ENCODE data around the gene ACACA.
"Not testable (repeated sequence)": the region's sequence is repeated elsewhere in the genome, so short reads cannot be mapped to it uniquely, and the experiment has no call there.

The ACACA gene

GRCh38 chr17:37148156-37148555, 258.5 kb downstream of the ACACA start:
- no peak for TF ChIP-seq CTCF (IDR thresholded peaks at IDR 0.05; ENCODE audit: insufficient read depth, low read depth, low read length, missing control alignments)
- no peak overlapping the region for H3K4me3 ChIP-seq (ENCODE audit: low read length)
- no peak for DNase-seq (ENCODE audit: low read depth)

- DNase-seq (ENCODE audit: low read depth) = peak; percentile 60
- no peak for TF ChIP-seq CTCF (IDR thresholded peaks at IDR 0.05; ENCODE audit: insufficient read depth, low read depth, low read length, missing control alignments)
- no peak overlapping the region for H3K4me3 ChIP-seq (ENCODE audit: low read length)
Observed at GRCh38 chr17:37147301-37147812, 259.3 kb downstream of the ACACA start.

GRCh38 chr17:37146086-37147064, 260.3 kb downstream of the ACACA start:
- no peak overlapping the region for H3K4me3 ChIP-seq (ENCODE audit: low read length)
- no peak for DNase-seq (ENCODE audit: low read depth)
- TF ChIP-seq CTCF (IDR thresholded peaks at IDR 0.05; ENCODE audit: insufficient read depth, low read depth, low read length, missing control alignments) = no peak

- H3K4me3 ChIP-seq (ENCODE audit: low read length) = no peak overlapping the region
- no peak for TF ChIP-seq CTCF (IDR thresholded peaks at IDR 0.05; ENCODE audit: insufficient read depth, low read depth, low read length, missing control alignments)
- no peak for DNase-seq (ENCODE audit: low read depth)
Observed at GRCh38 chr17:37144075-37144701, 262.4 kb downstream of the ACACA start.

GRCh38 chr17:37143558-37143957, 263.1 kb downstream of the ACACA start:
- not testable (repeated sequence) for H3K4me3 ChIP-seq (ENCODE audit: low read length); DNase-seq (ENCODE audit: low read depth)

GRCh38 chr17:37142294-37142896, 264.2 kb downstream of the ACACA start:
- no peak for TF ChIP-seq CTCF (IDR thresholded peaks at IDR 0.05; ENCODE audit: insufficient read depth, low read depth, low read length, missing control alignments)

GRCh38 chr17:37138571-37139120, 268.0 kb downstream of the ACACA start:
- TF ChIP-seq CTCF (IDR thresholded peaks at IDR 0.05; ENCODE audit: insufficient read depth, low read depth, low read length, missing control alignments) = no peak
- no peak for DNase-seq (ENCODE audit: low read depth)
- no peak overlapping the region for H3K4me3 ChIP-seq (ENCODE audit: low read length)

More at GRCh38 chr17:37142294-37142896, 264.2 kb downstream of the ACACA start:
- no peak overlapping the region for H3K4me3 ChIP-seq (ENCODE audit: low read length)
- no peak for DNase-seq (ENCODE audit: low read depth)

All from epithelial cell of esophagus (primary cell).